Lower leg skin (tissue), 4 donors: ENCODE results near the gene MAEA. TPM values are rescaled to one million over a fixed set of nuclear protein-coding genes. Genes with fewer than 3 reads are reported as not detected.
"Not testable (repeated sequence)": the region's sequence is repeated elsewhere in the genome, so short reads cannot be mapped to it uniquely, and the experiment has no call there.

ENCODE experiments used
- DNase-seq, 2 donors: peaks; one replicate each; pipeline ENCODE4 v3.0.0-alpha.2; 2019; ENCODE audit warnings: low spot score in 2 of 2
- H3K4me3 ChIP-seq: fragments of 200-600 bp; sonication (generic); 2 replicates; pipeline ENCODE4 v1.5.1; 2017; ENCODE audit warnings: mild to moderate bottlenecking, low read depth; ENCODE audit not compliant: poor library complexity, severe bottlenecking
- POLR2A ChIP-seq, 2 donors: fragments of 450-650 bp; IDR thresholded peaks; one replicate each; pipeline ENCODE4 v1.6.1; 2016 to 2017; ENCODE audit warnings: antibody characterized with exemption in 2 of 2, mild to moderate bottlenecking in 1 of 2, moderate library complexity in 1 of 2
- WGBS, 2 donors: methylation state at CpG; one replicate each; pipeline ENCODE4 v1.1.5; 2018; 5-methylcytosine and 5-hydroxymethylcytosine counted together
- intact Hi-C: fragments of 100-400 bp; cut with DNase I; formaldehyde crosslinking; loops from one replicate; pipeline ENCODE4 v1.15.0; 2023; ENCODE audit warnings: low total_unique reads
- total RNA-seq, 4 donors: library from RNA; depleted of rRNA; stranded (reverse); fragments of >200 nt; gene quantifications; one replicate each; pipeline ENCODE4 v1.1.0, GENCODE V29; 2016
- TF ChIP-seq, protein P1 (sequence below), 3 donors: fragments of 450-650 bp; IDR thresholded peaks; one replicate each; pipeline ENCODE4 v1.5.1; 2016; ENCODE audit warnings: antibody characterized with exemption in 3 of 3, mild to moderate bottlenecking in 3 of 3, moderate library complexity in 2 of 3

The MAEA gene
- total RNA-seq, 4 donors from 2014 or later: 79.6 to 124 (median 89.4) TPM

DNA sequence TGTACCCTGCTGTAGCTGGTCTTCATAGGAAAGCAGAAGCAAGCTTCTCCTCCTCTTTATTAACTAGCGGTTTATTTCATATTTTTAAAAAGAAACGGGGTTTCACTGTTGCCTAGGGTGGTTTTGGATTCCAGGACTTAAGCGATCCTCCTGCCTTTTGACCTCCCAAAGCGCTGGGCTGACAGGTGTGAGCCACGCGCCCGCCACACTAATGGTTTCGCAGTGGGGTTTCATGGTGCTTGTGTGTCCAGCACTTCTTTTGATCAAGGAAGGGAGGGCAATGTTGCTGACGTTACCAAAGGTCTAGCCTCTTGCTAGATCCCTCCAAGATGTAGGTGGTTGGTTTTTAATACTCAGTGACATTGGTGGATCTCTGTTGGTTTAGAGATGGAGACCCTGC lies 1.4 kb downstream of the MAEA start:
- 49 to 61% methylated on average over 9 of the region's 9 CpGs for WGBS, 2 donors
- DNase-seq: peak in 1 of 2 donors; percentile 65

DNA sequence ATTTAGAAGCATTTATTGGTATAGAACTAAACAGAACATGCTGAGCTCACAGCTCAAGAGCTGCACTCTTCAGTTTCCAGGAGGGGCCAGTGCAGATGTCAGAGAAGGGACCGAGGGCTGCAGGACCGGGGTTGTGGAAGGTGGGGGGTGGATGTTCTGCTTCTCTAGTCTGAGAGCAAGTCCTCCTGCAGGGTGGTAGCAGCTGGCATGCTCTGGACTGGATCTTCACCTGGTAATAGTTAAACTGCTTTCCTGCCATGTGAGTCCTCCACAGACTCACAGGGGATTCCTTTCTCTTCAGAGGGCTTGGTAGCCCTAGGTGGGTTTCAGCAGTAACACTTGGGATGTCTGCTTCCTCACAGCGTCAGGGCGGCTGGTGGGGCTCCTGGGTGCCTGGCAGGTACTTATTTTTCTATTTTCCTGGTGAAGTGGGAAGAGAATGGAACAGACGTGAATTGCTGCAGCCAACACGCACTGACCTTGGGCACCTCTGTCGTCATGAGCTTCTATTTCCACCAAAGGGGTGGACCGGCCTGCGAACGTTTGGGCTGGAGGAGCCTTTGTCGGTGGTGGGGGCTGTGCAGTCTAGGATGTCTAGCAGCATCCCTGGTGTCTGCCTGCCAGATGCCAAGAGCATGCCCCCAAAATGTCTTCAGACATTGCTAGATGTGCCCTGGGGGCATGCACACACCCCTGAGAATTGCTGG lies 2.5 kb downstream of the MAEA start:
- intact Hi-C loops: no loop called here
- H3K4me3 ChIP-seq: no peak overlapping the region
- WGBS, 2 donors: 60 to 72% methylated on average over 11 of the region's 11 CpGs
- TF ChIP-seq POLR2A (IDR thresholded peaks at IDR 0.05): no peak
- TF ChIP-seq, protein P1, sequence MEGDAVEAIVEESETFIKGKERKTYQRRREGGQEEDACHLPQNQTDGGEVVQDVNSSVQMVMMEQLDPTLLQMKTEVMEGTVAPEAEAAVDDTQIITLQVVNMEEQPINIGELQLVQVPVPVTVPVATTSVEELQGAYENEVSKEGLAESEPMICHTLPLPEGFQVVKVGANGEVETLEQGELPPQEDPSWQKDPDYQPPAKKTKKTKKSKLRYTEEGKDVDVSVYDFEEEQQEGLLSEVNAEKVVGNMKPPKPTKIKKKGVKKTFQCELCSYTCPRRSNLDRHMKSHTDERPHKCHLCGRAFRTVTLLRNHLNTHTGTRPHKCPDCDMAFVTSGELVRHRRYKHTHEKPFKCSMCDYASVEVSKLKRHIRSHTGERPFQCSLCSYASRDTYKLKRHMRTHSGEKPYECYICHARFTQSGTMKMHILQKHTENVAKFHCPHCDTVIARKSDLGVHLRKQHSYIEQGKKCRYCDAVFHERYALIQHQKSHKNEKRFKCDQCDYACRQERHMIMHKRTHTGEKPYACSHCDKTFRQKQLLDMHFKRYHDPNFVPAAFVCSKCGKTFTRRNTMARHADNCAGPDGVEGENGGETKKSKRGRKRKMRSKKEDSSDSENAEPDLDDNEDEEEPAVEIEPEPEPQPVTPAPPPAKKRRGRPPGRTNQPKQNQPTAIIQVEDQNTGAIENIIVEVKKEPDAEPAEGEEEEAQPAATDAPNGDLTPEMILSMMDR (IDR thresholded peaks at IDR 0.05): no peak
- DNase-seq: peak in 1 of 2 donors; percentile 75

More for the DNA sequence above, 1.4 kb downstream of the MAEA start:
- H3K4me3 ChIP-seq: no peak overlapping the region
- intact Hi-C loops: no loop called here
- TF ChIP-seq POLR2A (IDR thresholded peaks at IDR 0.05): no peak
- TF ChIP-seq, protein P1 (IDR thresholded peaks at IDR 0.05): no peak

DNA sequence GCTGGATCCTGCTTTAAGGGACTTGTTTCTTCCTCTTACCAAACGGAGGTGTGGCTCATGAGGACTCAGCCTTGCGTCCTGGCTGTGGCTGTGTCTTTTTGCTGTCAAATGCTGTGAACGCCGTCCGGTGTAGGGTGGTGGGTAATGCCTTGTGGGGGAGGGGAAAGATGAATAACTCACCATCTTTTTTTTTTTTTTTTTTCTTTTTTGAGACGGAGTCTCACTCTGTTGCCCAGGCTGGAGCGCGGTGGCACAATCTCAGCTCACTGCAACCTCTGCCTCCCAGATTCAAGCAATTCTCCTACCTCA lies 3.0 kb downstream of the MAEA start:
- DNase-seq: peak in 1 of 2 donors; percentile 29
- intact Hi-C loops, H3K4me3 ChIP-seq: not testable (repeated sequence)
- 70 to 81% methylated on average over 8 of the region's 8 CpGs for WGBS, 2 donors

DNA sequence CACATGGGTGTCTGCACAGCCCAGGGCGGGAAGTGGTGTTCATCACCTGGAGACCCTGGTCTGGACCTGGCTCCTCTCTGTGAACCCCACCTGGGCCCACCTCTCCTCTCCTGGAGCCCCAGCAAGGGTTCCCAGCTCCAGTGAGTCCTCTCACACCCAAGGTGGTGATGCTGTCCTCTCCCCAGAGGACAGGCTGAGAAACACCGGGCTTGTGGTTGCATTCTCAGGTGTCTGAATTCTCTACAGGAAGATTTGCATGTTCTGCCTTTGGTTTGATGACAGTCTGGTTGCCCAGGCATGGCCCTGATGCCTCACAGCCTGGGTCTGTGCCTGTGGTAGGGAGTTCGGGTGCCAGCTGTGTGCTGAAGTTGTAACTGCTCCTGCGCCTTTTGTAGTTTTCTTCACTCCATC lies 3.8 kb downstream of the MAEA start:
- intact Hi-C loops: no loop called here
- WGBS, 2 donors: 79 to 81% methylated on average over 4 of the region's 4 CpGs
- TF ChIP-seq, protein P1 (IDR thresholded peaks at IDR 0.05): no peak
- no peak for TF ChIP-seq POLR2A (IDR thresholded peaks at IDR 0.05)
- H3K4me3 ChIP-seq: no peak overlapping the region
- peak in 1 of 2 donors; percentile 63 for DNase-seq

DNA sequence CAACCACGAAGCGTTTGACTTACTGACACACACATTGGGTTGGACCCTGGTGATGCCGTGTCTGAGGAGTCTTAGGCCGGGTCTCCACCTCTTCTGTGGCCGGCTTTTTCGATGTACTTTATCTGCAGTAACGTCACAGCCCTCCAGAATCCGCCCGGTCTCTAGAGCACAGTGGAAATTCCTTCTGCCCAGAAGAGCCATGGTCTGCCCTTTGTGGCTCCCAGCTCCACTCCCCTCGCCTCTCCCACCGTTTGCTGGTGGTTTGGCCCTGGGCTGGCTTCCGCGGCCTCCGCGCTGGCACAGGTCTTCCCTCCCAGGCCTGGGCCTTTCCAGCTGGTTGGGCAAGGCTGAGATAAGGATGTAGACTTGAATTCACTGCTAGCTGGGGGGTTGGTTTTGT lies 4.3 kb downstream of the MAEA start:
- H3K4me3 ChIP-seq: no peak overlapping the region
- DNase-seq: peak in 1 of 2 donors; percentile 81
- WGBS, 2 donors: 62 to 68% methylated on average over 15 of the region's 15 CpGs
- no peak for TF ChIP-seq POLR2A (IDR thresholded peaks at IDR 0.05)
- TF ChIP-seq, protein P1 (IDR thresholded peaks at IDR 0.05): no peak
- intact Hi-C loops: no loop called here

DNA sequence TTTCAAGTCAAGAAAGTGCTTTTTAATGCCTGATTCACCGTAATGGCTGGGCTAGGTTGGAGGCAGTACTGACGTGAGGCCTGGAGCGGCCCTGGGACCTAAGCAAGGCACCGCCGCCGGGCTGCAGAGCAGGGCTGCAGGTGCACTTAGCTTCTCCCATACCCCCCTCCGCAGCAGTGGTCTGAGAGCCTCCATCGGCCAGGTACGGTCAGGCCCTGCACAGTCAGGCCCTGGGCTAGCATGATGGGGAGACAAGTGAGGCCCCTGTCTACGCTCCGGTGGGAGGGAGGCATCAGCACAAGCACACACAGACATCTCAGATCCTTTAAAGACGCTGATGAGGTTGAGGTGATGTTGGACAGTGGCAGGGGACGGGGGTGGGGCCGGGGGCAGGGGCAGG lies 4.7 kb downstream of the MAEA start:
- H3K4me3 ChIP-seq: no peak overlapping the region
- 65 to 84% methylated on average over 10 to 12 of the region's 14 CpGs for WGBS, 2 donors
- DNase-seq: peak in 1 of 2 donors; percentile 67
- no peak for TF ChIP-seq POLR2A (IDR thresholded peaks at IDR 0.05)
- TF ChIP-seq, protein P1 (IDR thresholded peaks at IDR 0.05): no peak
- intact Hi-C loops: no loop called here
